ENCODE measurements around the gene ATP9B.

ATP9B gene

GRCh38 chr18:79186649-79187048 is 117.5 kb downstream of the ATP9B start:
- TF ChIP-seq CTCF (IDR thresholded peaks at IDR 0.05; ENCODE audit: borderline replicate concordance, control extremely low read depth, extremely low read depth, insufficient read depth, missing control alignments): no peak
- peak; percentile 42 for DNase-seq (ENCODE audit: low spot score)
- in situ Hi-C loops (cut with MboI; ENCODE audit: low sequenced_read_pairs, unreplicated experiment): no loop called here

GRCh38 chr18:79187532-79188277 is 118.5 kb downstream of the ATP9B start:
- in situ Hi-C loops (cut with MboI; ENCODE audit: low sequenced_read_pairs, unreplicated experiment): no loop called here
- no peak for DNase-seq (ENCODE audit: low spot score)
- no peak for TF ChIP-seq CTCF (IDR thresholded peaks at IDR 0.05; ENCODE audit: borderline replicate concordance, control extremely low read depth, extremely low read depth, insufficient read depth, missing control alignments)

GRCh38 chr18:79191418-79191817 is 122.2 kb downstream of the ATP9B start:
- TF ChIP-seq CTCF (IDR thresholded peaks at IDR 0.05; ENCODE audit: borderline replicate concordance, control extremely low read depth, extremely low read depth, insufficient read depth, missing control alignments): no peak
- no peak for DNase-seq (ENCODE audit: low spot score)
- in situ Hi-C loops (cut with MboI; ENCODE audit: low sequenced_read_pairs, unreplicated experiment): no loop called here

GRCh38 chr18:79191956-79192355 is 122.8 kb downstream of the ATP9B start:
- in situ Hi-C loops (cut with MboI; ENCODE audit: low sequenced_read_pairs, unreplicated experiment): no loop called here
- DNase-seq (ENCODE audit: low spot score): no peak
- no peak for TF ChIP-seq CTCF (IDR thresholded peaks at IDR 0.05; ENCODE audit: borderline replicate concordance, control extremely low read depth, extremely low read depth, insufficient read depth, missing control alignments)

- in situ Hi-C loops (cut with MboI; ENCODE audit: low sequenced_read_pairs, unreplicated experiment): no loop called here
- no peak for TF ChIP-seq CTCF (IDR thresholded peaks at IDR 0.05; ENCODE audit: borderline replicate concordance, control extremely low read depth, extremely low read depth, insufficient read depth, missing control alignments)
These were observed 124.6 kb downstream of the ATP9B start for GRCh38 chr18:79193826-79194225.

GRCh38 chr18:79195716-79196683 is 126.8 kb downstream of the ATP9B start:
- TF ChIP-seq CTCF (IDR thresholded peaks at IDR 0.05; ENCODE audit: borderline replicate concordance, control extremely low read depth, extremely low read depth, insufficient read depth, missing control alignments): no peak
- in situ Hi-C loops (cut with MboI; ENCODE audit: low sequenced_read_pairs, unreplicated experiment): no loop called here
- no peak for DNase-seq (ENCODE audit: low spot score)

More at GRCh38 chr18:79193826-79194225, 124.6 kb downstream of the ATP9B start:
- no peak for DNase-seq (ENCODE audit: low spot score)

All from GM13976 (cell line).